COLO668 (cell line): ENCODE data around the gene RUFY2.

Experiments used
- DNase-seq: peaks from one replicate; lab custom pipeline; 2025; ENCODE audit not compliant: unreplicated experiment; lab: John Stamatoyannopoulos, UW

RUFY2 gene

DNA sequence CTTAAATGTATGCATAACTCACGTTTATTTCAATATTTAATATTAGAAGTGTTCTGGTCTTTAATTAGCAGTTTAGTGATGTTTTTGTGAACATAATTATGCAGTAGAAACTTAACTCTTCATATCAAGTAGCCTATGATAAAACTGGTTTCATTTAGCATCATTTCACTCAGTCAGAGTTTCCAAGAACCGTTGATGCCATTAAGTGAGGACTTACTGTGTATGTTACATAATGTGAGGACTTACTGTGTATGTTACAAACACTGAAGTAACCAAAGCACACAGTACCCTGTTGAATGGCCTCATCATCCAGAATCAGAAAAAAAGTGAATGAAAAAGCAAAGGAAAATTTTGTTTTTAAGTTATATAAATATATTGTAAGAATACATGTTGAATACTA, 41.5 kb downstream of the RUFY2 start:
- DNase-seq: no peak

DNA sequence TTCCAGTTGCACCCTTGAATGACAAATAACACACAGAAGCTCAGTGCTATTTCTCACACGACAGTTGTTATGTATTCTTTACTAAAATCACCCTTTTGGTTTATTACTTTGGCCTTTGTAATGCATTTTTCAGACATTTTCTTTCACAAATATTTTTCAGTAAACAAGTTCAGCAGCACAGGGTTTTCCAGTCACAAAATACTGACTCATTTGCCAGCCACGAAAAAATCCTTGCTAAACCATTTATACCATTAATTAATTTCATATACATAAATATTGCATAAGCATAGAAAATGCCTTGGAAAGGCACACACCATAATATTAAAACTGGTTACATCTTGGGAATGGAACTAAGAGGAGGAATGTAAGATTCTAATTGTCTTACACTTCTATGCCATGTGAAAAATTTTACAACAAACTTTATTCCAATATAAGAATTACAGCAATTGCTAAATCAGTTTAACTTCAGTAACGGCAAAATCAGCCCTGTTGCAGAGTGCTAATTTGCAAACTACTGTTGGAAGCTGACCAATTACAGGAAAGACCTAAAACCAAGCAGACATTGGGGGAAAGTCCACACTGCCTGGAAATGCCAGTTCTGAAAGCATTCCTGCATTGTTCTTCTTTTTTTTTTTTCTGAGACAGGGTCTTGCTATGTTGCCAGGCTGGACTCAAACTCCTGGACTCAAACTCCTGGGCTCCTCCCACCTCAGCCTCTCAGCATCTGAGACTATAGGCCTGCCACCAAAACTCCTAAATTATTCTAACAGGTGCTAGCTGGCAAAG, 42.8 kb downstream of the RUFY2 start:
- no peak for DNase-seq

GRCh38 chr10:68362590-68362989, 44.5 kb downstream of the RUFY2 start:
- DNase-seq: no peak

DNA sequence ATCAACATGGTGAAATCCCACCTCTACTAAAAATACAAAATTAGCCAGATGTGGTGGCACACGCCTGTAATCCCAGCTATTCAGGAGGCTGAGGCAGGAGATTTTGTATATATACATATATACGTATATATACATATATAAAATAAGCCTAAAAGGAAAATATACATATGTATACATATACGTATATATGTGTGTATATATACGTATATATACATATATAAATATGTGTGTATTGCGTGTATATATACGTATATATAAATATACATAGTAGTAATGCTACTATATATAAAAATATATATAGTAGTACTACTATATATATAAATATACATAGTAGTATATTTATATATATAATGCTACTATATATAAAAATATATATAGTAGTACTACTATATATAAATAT, 47.9 kb downstream of the RUFY2 start:
- DNase-seq: no peak

- DNase-seq: no peak
Observed at GRCh38 chr10:68353537-68353936, 53.5 kb downstream of the RUFY2 start.

DNA sequence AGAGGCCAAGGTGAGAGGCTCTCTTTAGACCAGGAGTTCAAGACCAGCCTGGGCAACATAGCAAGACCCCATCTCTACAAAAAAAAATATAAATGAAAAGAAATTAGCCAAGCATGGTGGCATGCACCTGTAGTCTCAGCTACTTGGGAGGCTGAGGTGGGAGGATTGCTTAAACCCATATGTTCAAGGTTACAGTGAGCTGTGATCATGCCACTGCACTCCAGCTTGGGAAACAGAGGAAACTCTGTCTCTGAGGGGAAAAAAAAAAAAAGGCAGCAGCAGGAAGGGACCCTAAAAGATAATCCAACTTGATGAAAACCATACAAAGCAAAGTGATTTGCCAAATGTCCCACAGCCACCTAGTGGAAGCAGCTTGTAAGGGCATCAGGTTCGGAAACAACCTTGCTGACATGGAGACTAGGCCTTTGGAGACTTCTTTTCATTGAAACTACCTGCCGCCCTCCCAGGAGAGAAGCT, 58.8 kb downstream of the RUFY2 start:
- DNase-seq: peak; percentile 7

GRCh38 chr10:68346774-68347173, 60.3 kb downstream of the RUFY2 start:
- no peak for DNase-seq

DNA sequence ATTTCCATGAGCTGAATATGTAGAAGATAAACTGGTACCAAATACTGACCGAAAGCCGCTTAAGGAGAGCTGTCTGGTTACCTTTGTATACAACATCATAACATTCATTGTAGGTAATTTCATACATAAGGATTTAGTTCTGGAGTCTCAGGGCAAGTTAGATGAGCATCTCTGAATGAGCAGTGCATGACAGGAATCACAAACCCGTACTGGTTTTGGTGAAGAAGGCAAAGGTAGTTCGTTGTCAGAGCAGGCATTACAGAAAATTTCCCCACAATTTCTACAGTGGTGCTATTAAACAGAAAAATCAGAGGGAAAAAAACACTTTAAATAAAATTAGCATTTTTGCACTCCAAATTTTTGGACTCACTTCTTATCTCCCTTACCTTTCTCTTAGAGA, 61.5 kb downstream of the RUFY2 start:
- DNase-seq: no peak

- no peak for DNase-seq
Observed at GRCh38 chr10:68342909-68343516, 64.1 kb downstream of the RUFY2 start.

GRCh38 chr10:68340358-68341080, 66.6 kb downstream of the RUFY2 start:
- DNase-seq: no peak

- no peak for DNase-seq
Observed at GRCh38 chr10:68336754-68337351, 70.2 kb downstream of the RUFY2 start.

- DNase-seq: no peak
Observed at GRCh38 chr10:68334672-68335467, 72.2 kb downstream of the RUFY2 start.

DNA sequence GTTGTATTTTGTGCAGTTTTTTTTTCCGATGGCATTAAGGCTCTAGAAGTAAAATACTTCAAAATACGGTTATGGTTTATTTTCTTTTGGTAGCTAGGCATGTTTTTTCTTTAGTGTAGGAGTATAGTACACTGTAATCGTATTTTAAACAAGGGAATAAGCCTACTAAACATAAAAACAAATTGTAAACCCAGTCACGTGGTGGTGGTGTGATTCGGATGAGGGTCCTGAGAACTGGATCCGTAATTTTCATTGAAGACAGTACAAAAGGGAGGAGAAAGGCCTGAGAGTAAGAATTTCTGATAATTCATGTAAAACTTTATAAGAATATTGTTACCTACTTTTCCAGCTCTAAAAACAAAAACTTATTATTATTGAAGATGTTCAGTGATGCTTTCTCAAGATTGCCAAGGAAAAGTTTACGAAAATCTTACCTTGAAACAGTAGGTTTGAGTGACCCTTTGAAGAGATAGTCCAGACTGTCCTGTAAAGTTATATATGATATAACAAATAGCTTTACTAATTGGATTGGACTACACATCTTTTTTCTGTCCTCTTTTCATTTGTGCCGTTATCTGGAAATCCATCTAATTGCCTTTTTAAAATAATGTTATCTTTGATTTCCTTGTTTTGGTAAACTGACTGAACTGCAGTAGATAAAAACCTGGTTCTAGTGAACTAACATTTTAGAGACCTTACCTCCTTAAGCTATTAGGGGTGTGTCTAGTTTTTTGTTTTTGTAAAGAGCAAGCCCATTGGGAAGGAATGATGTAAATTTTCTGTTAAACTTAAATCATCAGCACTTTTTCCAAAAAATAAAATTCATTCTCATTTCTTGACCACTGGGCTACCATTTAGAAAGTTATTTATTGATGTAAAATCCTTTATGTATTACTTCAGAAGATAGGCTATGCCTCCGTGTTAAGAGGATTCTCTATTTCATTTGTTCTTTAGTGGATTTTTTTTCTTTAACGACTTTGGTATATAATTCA, 73.3 kb downstream of the RUFY2 start:
- DNase-seq: no peak

- no peak for DNase-seq
Observed at GRCh38 chr10:68333058-68333395, 74.0 kb downstream of the RUFY2 start.

DNA sequence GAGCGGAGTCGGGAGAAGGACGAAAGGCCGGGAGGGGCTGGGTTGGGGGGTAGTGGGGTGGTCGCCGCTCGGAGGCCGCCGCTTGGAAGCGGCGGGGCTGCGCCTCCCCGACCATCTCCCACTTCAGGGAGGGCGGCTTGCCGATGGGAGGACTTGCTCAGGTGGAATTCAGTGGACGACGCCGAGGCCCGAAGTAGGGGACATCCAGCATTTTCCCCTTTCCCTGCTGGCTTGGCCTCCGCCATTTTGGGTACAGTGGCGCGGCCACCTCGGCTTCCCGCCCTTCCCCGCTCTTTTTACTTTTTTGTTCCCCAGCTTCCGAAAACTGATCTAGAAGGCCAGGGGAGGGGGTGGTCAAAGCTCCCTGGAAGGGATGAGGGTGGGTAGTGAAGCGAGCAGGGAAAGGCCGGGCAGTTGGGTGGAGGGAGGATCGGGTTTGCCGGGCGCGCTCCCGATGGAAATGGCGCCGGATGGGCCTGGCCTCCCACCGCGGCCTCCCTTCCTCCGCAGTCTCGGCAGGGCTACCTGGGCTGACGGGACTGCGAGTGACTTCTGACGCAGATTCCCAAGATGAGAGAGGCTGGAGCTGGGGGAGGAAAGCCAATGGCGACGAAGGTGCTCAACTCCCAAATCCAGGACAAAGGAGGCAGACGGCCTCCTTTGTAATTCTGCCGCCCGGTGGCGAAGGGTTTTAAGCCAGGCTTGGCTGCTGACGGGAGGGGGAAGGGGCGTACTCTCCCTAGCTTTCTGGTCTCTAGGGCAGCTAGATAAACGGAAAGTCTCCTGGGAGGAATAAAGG, 74.6 kb downstream of the RUFY2 start, which contains the start of gene PBLD:
Gene PBLD (minus strand): TSS at position 670 of the 799 bp plus-strand sequence. CDS start 26,084 bp downstream, outside the sequence.
- DNase-seq: peak; percentile 66

DNA sequence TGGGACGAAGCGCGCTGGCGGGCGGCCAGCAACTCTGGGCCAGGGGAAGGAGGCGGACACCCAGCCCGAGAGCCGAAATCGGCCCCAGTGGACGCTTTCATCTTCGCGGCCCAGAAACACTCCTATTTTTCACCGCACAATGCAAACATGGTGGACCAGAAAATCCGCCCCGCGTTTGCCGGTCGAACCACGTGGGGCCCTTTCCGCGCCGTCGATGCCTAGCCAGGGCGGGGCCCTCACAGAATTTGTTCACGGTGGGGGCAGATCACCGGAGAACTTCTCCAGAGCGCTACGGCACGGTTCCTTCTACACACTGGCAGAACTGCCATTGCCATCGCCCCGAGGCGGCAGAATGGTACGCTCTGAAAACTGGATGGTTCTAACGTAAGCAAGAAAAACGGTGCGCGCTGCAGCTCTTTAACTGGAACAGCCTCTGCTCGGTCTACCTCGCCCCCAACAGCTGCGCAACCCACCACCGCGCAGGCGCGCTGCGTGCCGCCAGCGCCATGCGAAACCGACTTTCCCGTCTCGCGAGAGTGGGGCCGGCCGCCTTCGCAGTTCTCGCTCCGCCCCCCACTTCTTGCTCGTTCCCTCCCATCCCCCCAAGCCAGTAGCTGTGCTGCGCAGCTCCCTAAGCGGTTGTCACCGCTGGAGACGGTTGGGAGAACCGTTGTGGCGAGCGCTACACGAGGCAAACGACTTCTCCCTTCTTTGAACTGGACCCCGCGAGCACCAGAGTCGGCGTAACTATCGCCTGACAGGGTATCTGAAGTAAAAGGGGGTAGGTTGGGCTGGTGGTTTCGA, 75.4 kb downstream of the RUFY2 start, which contains the start of gene HNRNPH3:
Gene HNRNPH3 (plus strand): TSS at position 610 of the 804 bp plus-strand sequence. CDS start 5,158 bp downstream, outside the sequence.
- peak; percentile 96 for DNase-seq

DNA sequence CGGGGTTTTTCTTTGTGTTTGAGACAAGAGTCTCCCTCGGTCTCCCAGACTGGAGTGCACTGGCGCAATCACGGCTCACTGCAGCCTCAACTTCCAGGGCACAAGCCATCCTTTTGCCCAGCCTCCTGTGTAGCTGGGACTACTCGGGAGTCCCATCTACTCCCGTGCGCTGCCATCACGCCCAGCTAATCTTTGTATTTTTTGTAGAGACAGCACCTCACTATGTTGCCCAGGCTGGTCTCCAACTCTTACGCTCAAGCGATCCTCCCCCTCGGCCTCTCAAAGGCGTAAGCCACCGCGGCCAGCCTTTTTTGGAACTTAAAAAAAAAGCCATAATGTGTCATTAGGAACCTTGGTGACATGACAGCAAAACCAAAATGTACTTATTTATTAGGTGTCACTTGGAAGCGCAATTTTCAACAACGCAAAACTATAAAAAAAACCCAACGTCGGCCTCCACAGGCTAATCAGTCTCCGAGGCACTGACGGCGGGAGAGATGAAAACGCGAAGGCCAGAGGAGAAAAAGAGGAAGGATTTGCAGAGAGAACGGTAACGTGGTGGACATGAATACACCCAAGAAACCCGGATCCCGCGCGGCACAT, 76.1 kb downstream of the RUFY2 start:
- peak; percentile 6 for DNase-seq
